KMS-11 (cell line): ENCODE data around the gene PMM2.

Experiments
- H2AFZ ChIP-seq: fragments of 200-600 bp; sonication (generic); 2 replicates; pipeline ENCODE4 v1.6.1; 2016; ENCODE audit warnings: antibody characterized with exemption, mixed run types, low read depth
- H3K27ac ChIP-seq: fragments of 200-600 bp; sonication (generic); 2 replicates; pipeline ENCODE4 v1.6.1; 2016; ENCODE audit warnings: mild to moderate bottlenecking, mixed run types
- H3K27me3 ChIP-seq: fragments of 200-600 bp; sonication (generic); 2 replicates; pipeline ENCODE4 v1.6.1; 2017; ENCODE audit warnings: mild to moderate bottlenecking, low read depth, mixed run types, moderate library complexity; ENCODE audit not compliant: insufficient read depth
- H3K36me3 ChIP-seq: fragments of 200-600 bp; sonication (generic); 2 replicates; pipeline ENCODE4 v1.6.1; 2017; ENCODE audit warnings: mild to moderate bottlenecking, mixed run types; ENCODE audit not compliant: insufficient read depth
- H3K4me1 ChIP-seq: fragments of 200-600 bp; sonication (generic); 2 replicates; pipeline ENCODE4 v1.6.1; 2016; ENCODE audit warnings: mild to moderate bottlenecking, low read depth, mixed run types; ENCODE audit not compliant: poor library complexity, severe bottlenecking
- H3K4me2 ChIP-seq: fragments of 200-600 bp; sonication (generic); 2 replicates; pipeline ENCODE4 v1.7.0; 2016; ENCODE audit warnings: mild to moderate bottlenecking, mixed run types
- H3K4me3 ChIP-seq: fragments of 200-600 bp; sonication (generic); IDR thresholded peaks from 2 replicates; pipeline ENCODE4 v1.6.1; 2017; ENCODE audit warnings: low read depth, low read length, mixed read lengths; ENCODE audit not compliant: insufficient read depth
- H3K79me2 ChIP-seq: fragments of 200-600 bp; sonication (generic); 2 replicates; pipeline ENCODE4 v1.6.1; 2016; ENCODE audit warnings: low read depth, mixed run types; ENCODE audit not compliant: insufficient read depth
- H3K9ac ChIP-seq: fragments of 200-600 bp; sonication (generic); 2 replicates; pipeline ENCODE4 v1.6.1; 2016; ENCODE audit warnings: mild to moderate bottlenecking, mixed run types
- H4K20me1 ChIP-seq: fragments of 200-600 bp; sonication (generic); 2 replicates; pipeline ENCODE4 v1.6.1; 2016; ENCODE audit warnings: mild to moderate bottlenecking, mixed run types; ENCODE audit not compliant: insufficient read depth
- CTCF ChIP-seq: fragments of 200-600 bp; sonication (generic); conservative IDR thresholded peaks from 2 replicates; pipeline ENCODE4 v1.6.1; 2017; ENCODE audit warnings: low read depth, mild to moderate bottlenecking, antibody characterized with exemption, low read length, moderate library complexity, mixed read lengths

The PMM2 gene

GRCh38 chr16:8848231-8848938 lies 50.7 kb downstream of the PMM2 start:
- H2AFZ ChIP-seq, result no peak overlapping the region
- peaks cover under 1% of the 10 kb centered on the region for H3K4me1 ChIP-seq
- H3K27ac ChIP-seq, result no peak overlapping the region
- peaks cover 8% of the 10 kb centered on the region; the same call in 1 of the 2 replicates for H3K36me3 ChIP-seq
- no peak overlapping the region for H3K4me3 ChIP-seq
- H3K4me2 ChIP-seq, result no peak overlapping the region
- no peaks in the 10 kb centered on the region for H3K27me3 ChIP-seq
- H4K20me1 ChIP-seq, result peaks cover 5% of the 10 kb centered on the region; the same call in 1 of the 2 replicates
- no peak for TF ChIP-seq CTCF
- no peak overlapping the region for H3K9ac ChIP-seq
- peaks cover 20% of the 10 kb centered on the region; the same call in 1 of the 2 replicates for H3K79me2 ChIP-seq

GRCh38 chr16:8848939-8849391 lies 51.3 kb downstream of the PMM2 start:
- Histone ChIP-seq H3K27me3 (no peaks in the 10 kb centered on the region), H3K79me2 (peaks cover 20% of the 10 kb centered on the region; the same call in 1 of the 2 replicates), H3K4me2 (no peak overlapping the region), H4K20me1 (peaks cover 5% of the 10 kb centered on the region; the same call in 1 of the 2 replicates), H3K9ac (no peak overlapping the region), H3K27ac (no peak overlapping the region), H2AFZ (no peak overlapping the region), H3K4me3 (no peak overlapping the region), H3K36me3 (peaks cover 8% of the 10 kb centered on the region; the same call in 1 of the 2 replicates), H3K4me1 (peaks cover 6% of the 10 kb centered on the region)
- TF ChIP-seq CTCF, result no peak

GRCh38 chr16:8849411-8850011 lies 51.9 kb downstream of the PMM2 start:
- TF ChIP-seq CTCF, result no peak
- peaks cover 8% of the 10 kb centered on the region; the same call in 1 of the 2 replicates for H3K36me3 ChIP-seq
- H3K9ac ChIP-seq, result no peak overlapping the region
- H3K4me3 ChIP-seq, result no peak overlapping the region
- H4K20me1 ChIP-seq, result peaks cover 5% of the 10 kb centered on the region; the same call in 1 of the 2 replicates
- H3K27ac ChIP-seq, result no peak overlapping the region
- H3K27me3 ChIP-seq, result no peaks in the 10 kb centered on the region
- H2AFZ ChIP-seq, result no peak overlapping the region
- peaks cover 19% of the 10 kb centered on the region; the same call in 1 of the 2 replicates for H3K79me2 ChIP-seq
- H3K4me2 ChIP-seq, result no peak overlapping the region
- H3K4me1 ChIP-seq, result peaks cover 6% of the 10 kb centered on the region

GRCh38 chr16:8850279-8850885 lies 52.7 kb downstream of the PMM2 start:
- peaks cover 8% of the 10 kb centered on the region; the same call in 1 of the 2 replicates for H3K36me3 ChIP-seq
- TF ChIP-seq CTCF, result no peak
- no peak overlapping the region for H3K9ac ChIP-seq
- no peak overlapping the region for H3K4me2 ChIP-seq
- H4K20me1 ChIP-seq, result peaks cover 5% of the 10 kb centered on the region; the same call in 1 of the 2 replicates
- H3K27ac ChIP-seq, result no peak overlapping the region
- H3K4me1 ChIP-seq, result peaks cover 6% of the 10 kb centered on the region
- peaks cover 14% of the 10 kb centered on the region; the same call in 1 of the 2 replicates for H3K79me2 ChIP-seq
- H2AFZ ChIP-seq, result no peak overlapping the region
- H3K27me3 ChIP-seq, result no peaks in the 10 kb centered on the region
- no peak overlapping the region for H3K4me3 ChIP-seq
